ENCODE data around the gene PTX3.
A peak's percentile ranks its signal among the peaks of the same experiment; 100 is the strongest.

Gene PTX3

GRCh38 chr3:157420606-157421130, 16.0 kb upstream of the PTX3 start:
- H3K4me3 ChIP-seq (ENCODE audit: low read depth, low read length): no peak overlapping the region
- TF ChIP-seq, protein P1, sequence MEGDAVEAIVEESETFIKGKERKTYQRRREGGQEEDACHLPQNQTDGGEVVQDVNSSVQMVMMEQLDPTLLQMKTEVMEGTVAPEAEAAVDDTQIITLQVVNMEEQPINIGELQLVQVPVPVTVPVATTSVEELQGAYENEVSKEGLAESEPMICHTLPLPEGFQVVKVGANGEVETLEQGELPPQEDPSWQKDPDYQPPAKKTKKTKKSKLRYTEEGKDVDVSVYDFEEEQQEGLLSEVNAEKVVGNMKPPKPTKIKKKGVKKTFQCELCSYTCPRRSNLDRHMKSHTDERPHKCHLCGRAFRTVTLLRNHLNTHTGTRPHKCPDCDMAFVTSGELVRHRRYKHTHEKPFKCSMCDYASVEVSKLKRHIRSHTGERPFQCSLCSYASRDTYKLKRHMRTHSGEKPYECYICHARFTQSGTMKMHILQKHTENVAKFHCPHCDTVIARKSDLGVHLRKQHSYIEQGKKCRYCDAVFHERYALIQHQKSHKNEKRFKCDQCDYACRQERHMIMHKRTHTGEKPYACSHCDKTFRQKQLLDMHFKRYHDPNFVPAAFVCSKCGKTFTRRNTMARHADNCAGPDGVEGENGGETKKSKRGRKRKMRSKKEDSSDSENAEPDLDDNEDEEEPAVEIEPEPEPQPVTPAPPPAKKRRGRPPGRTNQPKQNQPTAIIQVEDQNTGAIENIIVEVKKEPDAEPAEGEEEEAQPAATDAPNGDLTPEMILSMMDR (IDR thresholded peaks at IDR 0.05; ENCODE audit: insufficient read depth, low read depth, low read length, missing control alignments): no peak
- no peak for DNase-seq (ENCODE audit: low read depth)

GRCh38 chr3:157423337-157423736, 13.3 kb upstream of the PTX3 start:
- DNase-seq (ENCODE audit: low read depth): no peak
- H3K4me3 ChIP-seq (ENCODE audit: low read depth, low read length): no peak overlapping the region

GRCh38 chr3:157427901-157428300, 8.7 kb upstream of the PTX3 start:
- TF ChIP-seq, protein P1 (IDR thresholded peaks at IDR 0.05; ENCODE audit: insufficient read depth, low read depth, low read length, missing control alignments): no peak
- no peak overlapping the region for H3K4me3 ChIP-seq (ENCODE audit: low read depth, low read length)
- no peak for DNase-seq (ENCODE audit: low read depth)

More at GRCh38 chr3:157423337-157423736, 13.3 kb upstream of the PTX3 start:
- TF ChIP-seq, protein P1 (IDR thresholded peaks at IDR 0.05; ENCODE audit: insufficient read depth, low read depth, low read length, missing control alignments): no peak

DNA sequence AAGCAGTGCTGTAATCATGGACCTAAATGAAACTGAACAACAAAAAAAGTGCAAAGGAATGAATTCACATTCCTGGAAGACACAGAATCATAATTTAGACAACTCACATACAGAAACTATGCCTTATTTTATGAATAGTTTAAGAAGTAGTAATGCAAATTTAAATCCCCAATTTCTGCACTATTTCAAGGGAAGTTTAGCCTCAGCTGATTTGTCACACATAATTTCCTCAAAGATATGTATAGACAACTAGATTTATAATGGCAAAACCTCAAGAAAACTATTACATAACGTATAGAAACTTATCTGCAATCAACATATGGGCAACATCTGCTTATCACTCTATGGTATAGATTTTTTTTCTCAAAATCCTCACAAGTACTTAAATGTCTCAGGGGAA, 7.8 kb upstream of the PTX3 start:
- H3K4me3 ChIP-seq (ENCODE audit: low read depth, low read length): no peak overlapping the region
- no peak for DNase-seq (ENCODE audit: low read depth)
- TF ChIP-seq, protein P1 (IDR thresholded peaks at IDR 0.05; ENCODE audit: insufficient read depth, low read depth, low read length, missing control alignments): no peak

- H3K4me3 ChIP-seq (ENCODE audit: low read depth, low read length): no peak overlapping the region
- DNase-seq (ENCODE audit: low read depth): peak; percentile 7
- TF ChIP-seq, protein P1 (IDR thresholded peaks at IDR 0.05; ENCODE audit: insufficient read depth, low read depth, low read length, missing control alignments): no peak
Observed at GRCh38 chr3:157429708-157430107, 6.9 kb upstream of the PTX3 start.

- no peak for DNase-seq (ENCODE audit: low read depth)
- H3K4me3 ChIP-seq (ENCODE audit: low read depth, low read length): peak overlapping the region; percentile 23
- TF ChIP-seq, protein P1 (IDR thresholded peaks at IDR 0.05; ENCODE audit: insufficient read depth, low read depth, low read length, missing control alignments): no peak
Observed at GRCh38 chr3:157438194-157438730, 1.6 kb downstream of the PTX3 start.

- H3K4me3 ChIP-seq (ENCODE audit: low read depth, low read length): no peak overlapping the region
- DNase-seq (ENCODE audit: low read depth): no peak
- TF ChIP-seq, protein P1 (IDR thresholded peaks at IDR 0.05; ENCODE audit: insufficient read depth, low read depth, low read length, missing control alignments): no peak
Observed at GRCh38 chr3:157441102-157441624, 4.5 kb downstream of the PTX3 start.

All from GM12865 (cell line).